ENCODE data around the gene NAA15. TPM values are rescaled to one million over a fixed set of nuclear protein-coding genes. Genes with fewer than 3 reads are reported as not detected.
"Not testable (repeated sequence)": the region's sequence is repeated elsewhere in the genome, so short reads cannot be mapped to it uniquely, and the experiment has no call there.

The NAA15 gene
- total RNA-seq, 1 experiment from 2014 or later, result 98.9 TPM

DNA sequence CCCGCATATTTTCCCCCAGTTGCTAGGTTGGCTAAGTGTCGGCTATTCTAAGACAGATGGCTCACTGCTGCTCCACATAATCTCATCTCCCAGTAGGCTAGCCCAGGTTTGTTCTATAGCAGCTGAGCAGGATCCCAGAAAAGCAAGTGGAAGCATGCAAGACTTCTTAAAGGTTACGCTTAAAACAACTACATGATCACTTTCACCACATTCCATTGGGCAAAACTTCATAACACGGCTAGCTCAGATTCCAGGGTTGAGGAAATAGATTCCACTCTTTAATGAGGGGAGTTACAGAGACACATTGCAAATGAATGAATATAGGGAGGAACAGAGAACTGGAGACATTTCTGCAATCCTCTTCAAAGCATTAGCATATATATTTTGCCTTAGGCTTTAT lies 139.7 kb downstream of the NAA15 start (continued):
- TF ChIP-seq, protein P1, sequence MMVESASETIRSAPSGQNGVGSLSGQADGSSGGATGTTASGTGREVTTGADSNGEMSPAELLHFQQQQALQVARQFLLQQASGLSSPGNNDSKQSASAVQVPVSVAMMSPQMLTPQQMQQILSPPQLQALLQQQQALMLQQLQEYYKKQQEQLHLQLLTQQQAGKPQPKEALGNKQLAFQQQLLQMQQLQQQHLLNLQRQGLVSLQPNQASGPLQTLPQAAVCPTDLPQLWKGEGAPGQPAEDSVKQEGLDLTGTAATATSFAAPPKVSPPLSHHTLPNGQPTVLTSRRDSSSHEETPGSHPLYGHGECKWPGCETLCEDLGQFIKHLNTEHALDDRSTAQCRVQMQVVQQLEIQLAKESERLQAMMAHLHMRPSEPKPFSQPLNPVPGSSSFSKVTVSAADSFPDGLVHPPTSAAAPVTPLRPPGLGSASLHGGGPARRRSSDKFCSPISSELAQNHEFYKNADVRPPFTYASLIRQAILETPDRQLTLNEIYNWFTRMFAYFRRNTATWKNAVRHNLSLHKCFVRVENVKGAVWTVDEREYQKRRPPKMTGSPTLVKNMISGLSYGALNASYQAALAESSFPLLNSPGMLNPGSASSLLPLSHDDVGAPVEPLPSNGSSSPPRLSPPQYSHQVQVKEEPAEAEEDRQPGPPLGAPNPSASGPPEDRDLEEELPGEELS (CRISPR knock-in tag; IDR thresholded peaks at IDR 0.05), result no peak
- TF ChIP-seq IRF2 (CRISPR knock-in tag; IDR thresholded peaks at IDR 0.05; ENCODE audit: borderline replicate concordance, low read depth), result no peak
- TF ChIP-seq ZNF138 (CRISPR knock-in tag; conservative IDR thresholded peaks at IDR 0.05), result no peak
- TF ChIP-seq, protein P2, sequence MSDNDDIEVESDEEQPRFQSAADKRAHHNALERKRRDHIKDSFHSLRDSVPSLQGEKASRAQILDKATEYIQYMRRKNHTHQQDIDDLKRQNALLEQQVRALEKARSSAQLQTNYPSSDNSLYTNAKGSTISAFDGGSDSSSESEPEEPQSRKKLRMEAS (CRISPR knock-in tag; IDR thresholded peaks at IDR 0.05), result no peak

DNA sequence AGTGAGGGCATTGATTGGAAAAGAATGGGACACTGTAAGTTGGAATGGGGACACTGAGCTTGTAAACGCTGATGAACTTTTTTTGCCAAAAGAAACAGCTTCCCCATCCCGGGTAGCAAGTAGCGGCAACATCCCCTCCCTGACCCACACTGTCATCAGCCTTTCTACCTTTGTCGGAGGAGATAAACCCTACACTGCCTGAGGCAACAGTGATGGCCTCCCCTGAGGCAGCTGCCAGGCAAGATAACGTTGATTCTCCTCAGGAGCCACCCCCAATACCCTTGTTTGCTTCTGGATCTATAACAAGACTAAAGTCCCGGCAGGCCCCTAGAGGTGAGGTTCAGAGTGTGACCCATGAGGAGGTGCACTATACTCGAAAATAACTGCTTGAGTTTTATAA lies 142.4 kb downstream of the NAA15 start:
- CTCF ChIA-PET, result interaction anchor here (1.5 kb wide), 1 partner anchor 66 kb away, joined by 3 read pairs; no protein-coding TSS in a partner anchor
- no peak for TF ChIP-seq GTF2I (CRISPR knock-in tag; conservative IDR thresholded peaks at IDR 0.05)
- no peak overlapping the region for H3K4me3 Mint-ChIP-seq

DNA sequence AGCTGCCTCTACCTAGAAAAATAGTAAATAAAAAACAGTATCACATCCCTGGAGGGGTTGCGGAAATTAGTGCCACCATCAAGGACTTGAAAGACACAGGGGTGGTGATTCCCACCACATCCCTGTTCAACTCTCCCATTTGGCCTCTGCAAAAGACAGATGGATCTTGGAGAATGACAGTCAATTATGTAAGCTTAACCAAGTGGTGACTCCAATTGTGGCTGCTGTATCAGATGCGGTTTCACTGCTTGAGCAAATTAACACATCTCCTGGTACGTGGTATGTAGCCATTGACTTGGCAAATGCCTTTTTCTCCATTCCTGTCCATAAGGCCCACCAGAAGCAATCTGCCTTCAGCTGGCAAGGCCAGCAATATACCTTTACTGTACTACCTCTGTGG lies 143.6 kb downstream of the NAA15 start:
- POLR2A ChIA-PET, result interaction anchor here (0.9 kb wide), 1 partner anchor 8 kb away, joined by 3 read pairs; no protein-coding TSS in a partner anchor
- H3K4me3 Mint-ChIP-seq; H3K4me1 Mint-ChIP-seq; ATAC-seq; H3K27ac Mint-ChIP-seq; DNase-seq (ENCODE audit: low spot score); H3K27me3 Mint-ChIP-seq (ENCODE audit: low read depth): not testable (repeated sequence)
- CTCF ChIA-PET, result interaction anchor here (1.5 kb wide), 1 partner anchor 64 kb away, joined by 3 read pairs; no protein-coding TSS in a partner anchor
- Mint-ChIP-seq H3K36me3 (peaks cover 10% of the 10 kb centered on the region), H3K9me3 (peaks cover 16% of the 10 kb centered on the region)

More for the DNA sequence above, 142.4 kb downstream of the NAA15 start:
- POLR2A ChIA-PET, result interaction anchor here (0.6 kb wide), 1 partner anchor 526 kb away, joined by 3 read pairs; no protein-coding TSS in a partner anchor
- DNase-seq (ENCODE audit: low spot score) (no peak), ATAC-seq (no peak)
- no peaks in the 10 kb centered on the region; the same call in 1 of the 2 replicates for H3K27me3 Mint-ChIP-seq (ENCODE audit: low read depth)
- H3K4me1 Mint-ChIP-seq, result no peaks in the 10 kb centered on the region
- no peak overlapping the region for H3K27ac Mint-ChIP-seq
- H3K9me3 Mint-ChIP-seq, result peaks cover 14% of the 10 kb centered on the region
- H3K36me3 Mint-ChIP-seq, result peaks cover 14% of the 10 kb centered on the region

DNA sequence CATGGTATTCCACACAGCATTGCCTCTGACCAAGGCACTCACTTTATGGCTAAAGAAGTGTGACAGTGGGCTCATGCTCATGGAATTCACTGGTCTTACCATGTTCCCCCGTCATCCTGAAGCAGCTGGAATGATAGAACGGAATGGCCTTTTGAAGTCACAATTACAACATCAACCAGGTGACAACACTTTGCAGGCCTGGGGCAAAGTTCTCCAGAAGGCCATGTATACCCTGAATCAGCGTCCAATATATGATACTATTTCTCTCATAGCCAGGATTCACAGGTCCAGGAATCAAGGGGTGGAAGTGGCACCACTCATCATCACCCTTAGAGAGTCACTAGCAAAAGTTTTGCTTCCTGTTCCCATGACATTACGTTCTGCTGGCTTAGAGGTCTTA lies 145.8 kb downstream of the NAA15 start:
- POLR2A ChIA-PET; H3K27me3 Mint-ChIP-seq (ENCODE audit: low read depth); H3K4me1 Mint-ChIP-seq; H3K27ac Mint-ChIP-seq; H3K4me3 Mint-ChIP-seq; CTCF ChIA-PET; H3K36me3 Mint-ChIP-seq; DNase-seq (ENCODE audit: low spot score); ATAC-seq: not testable (repeated sequence)
- peaks cover 13% of the 10 kb centered on the region for H3K9me3 Mint-ChIP-seq

DNA sequence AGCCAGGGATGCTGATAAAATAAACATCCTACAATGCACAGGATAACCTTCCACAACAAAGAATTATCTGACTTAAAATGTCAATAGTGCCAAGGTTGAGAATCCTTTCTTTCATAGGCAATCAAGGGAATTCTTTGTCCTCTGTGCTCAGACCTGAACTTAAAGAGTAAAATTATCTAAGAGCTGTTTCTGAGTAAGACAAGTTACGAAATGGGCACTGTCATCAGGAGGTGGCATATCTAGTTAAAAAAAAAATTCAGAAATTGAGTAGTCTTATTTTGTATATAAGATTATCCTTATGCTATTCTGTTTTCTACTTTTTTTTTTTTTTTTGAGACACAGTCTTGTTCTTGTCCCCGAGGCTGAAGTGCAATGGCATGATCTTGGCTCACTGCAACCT lies 149.3 kb downstream of the NAA15 start:
- CTCF ChIA-PET, result interaction anchor here (0.6 kb wide), 1 partner anchor 33 kb away, joined by 3 read pairs; no protein-coding TSS in a partner anchor
- Mint-ChIP-seq H3K4me1 (peaks cover 27% of the 10 kb centered on the region), H3K9me3 (peaks cover 13% of the 10 kb centered on the region), H3K27me3 (ENCODE audit: low read depth) (no peaks in the 10 kb centered on the region; the same call in 1 of the 2 replicates), H3K27ac (no peak overlapping the region), H3K4me3 (no peak overlapping the region), H3K36me3 (peaks cover 6% of the 10 kb centered on the region; the same call in 1 of the 2 replicates)
- POLR2A ChIA-PET, result no interaction called here
- DNase-seq (ENCODE audit: low spot score), result no peak
- ATAC-seq, result no peak
- TF ChIP-seq EMX1 (CRISPR knock-in tag; IDR thresholded peaks at IDR 0.05) (no peak), NFE2L1 (CRISPR knock-in tag; IDR thresholded peaks at IDR 0.05) (no peak), FOXP1 (CRISPR knock-in tag; IDR thresholded peaks at IDR 0.05; ENCODE audit: borderline replicate concordance) (no peak), ZNF396 (CRISPR knock-in tag; IDR thresholded peaks at IDR 0.05; ENCODE audit: borderline replicate concordance) (no peak), CBFB (CRISPR knock-in tag; IDR thresholded peaks at IDR 0.05; ENCODE audit: low read depth) (no peak), RELA (CRISPR knock-in tag; IDR thresholded peaks at IDR 0.05; ENCODE audit: borderline replicate concordance) (no peak), IRF2 (CRISPR knock-in tag; IDR thresholded peaks at IDR 0.05; ENCODE audit: borderline replicate concordance, low read depth) (no peak), ETV6 (CRISPR knock-in tag; IDR thresholded peaks at IDR 0.05) (no peak), ELF4 (CRISPR knock-in tag; IDR thresholded peaks at IDR 0.05; ENCODE audit: low read depth) (no peak)
- TF ChIP-seq, protein P3, sequence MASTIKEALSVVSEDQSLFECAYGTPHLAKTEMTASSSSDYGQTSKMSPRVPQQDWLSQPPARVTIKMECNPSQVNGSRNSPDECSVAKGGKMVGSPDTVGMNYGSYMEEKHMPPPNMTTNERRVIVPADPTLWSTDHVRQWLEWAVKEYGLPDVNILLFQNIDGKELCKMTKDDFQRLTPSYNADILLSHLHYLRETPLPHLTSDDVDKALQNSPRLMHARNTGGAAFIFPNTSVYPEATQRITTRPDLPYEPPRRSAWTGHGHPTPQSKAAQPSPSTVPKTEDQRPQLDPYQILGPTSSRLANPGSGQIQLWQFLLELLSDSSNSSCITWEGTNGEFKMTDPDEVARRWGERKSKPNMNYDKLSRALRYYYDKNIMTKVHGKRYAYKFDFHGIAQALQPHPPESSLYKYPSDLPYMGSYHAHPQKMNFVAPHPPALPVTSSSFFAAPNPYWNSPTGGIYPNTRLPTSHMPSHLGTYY (CRISPR knock-in tag; IDR thresholded peaks at IDR 0.05), result no peak
- TF ChIP-seq, protein P4, sequence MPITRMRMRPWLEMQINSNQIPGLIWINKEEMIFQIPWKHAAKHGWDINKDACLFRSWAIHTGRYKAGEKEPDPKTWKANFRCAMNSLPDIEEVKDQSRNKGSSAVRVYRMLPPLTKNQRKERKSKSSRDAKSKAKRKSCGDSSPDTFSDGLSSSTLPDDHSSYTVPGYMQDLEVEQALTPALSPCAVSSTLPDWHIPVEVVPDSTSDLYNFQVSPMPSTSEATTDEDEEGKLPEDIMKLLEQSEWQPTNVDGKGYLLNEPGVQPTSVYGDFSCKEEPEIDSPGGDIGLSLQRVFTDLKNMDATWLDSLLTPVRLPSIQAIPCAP (CRISPR knock-in tag; IDR thresholded peaks at IDR 0.05), result no peak
- TF ChIP-seq, protein P5, sequence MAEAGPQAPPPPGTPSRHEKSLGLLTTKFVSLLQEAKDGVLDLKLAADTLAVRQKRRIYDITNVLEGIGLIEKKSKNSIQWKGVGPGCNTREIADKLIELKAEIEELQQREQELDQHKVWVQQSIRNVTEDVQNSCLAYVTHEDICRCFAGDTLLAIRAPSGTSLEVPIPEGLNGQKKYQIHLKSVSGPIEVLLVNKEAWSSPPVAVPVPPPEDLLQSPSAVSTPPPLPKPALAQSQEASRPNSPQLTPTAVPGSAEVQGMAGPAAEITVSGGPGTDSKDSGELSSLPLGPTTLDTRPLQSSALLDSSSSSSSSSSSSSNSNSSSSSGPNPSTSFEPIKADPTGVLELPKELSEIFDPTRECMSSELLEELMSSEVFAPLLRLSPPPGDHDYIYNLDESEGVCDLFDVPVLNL (CRISPR knock-in tag; IDR thresholded peaks at IDR 0.05; ENCODE audit: borderline replicate concordance, low read depth), result no peak
- TF ChIP-seq, protein P6, sequence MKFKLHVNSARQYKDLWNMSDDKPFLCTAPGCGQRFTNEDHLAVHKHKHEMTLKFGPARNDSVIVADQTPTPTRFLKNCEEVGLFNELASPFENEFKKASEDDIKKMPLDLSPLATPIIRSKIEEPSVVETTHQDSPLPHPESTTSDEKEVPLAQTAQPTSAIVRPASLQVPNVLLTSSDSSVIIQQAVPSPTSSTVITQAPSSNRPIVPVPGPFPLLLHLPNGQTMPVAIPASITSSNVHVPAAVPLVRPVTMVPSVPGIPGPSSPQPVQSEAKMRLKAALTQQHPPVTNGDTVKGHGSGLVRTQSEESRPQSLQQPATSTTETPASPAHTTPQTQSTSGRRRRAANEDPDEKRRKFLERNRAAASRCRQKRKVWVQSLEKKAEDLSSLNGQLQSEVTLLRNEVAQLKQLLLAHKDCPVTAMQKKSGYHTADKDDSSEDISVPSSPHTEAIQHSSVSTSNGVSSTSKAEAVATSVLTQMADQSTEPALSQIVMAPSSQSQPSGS (CRISPR knock-in tag; IDR thresholded peaks at IDR 0.05; ENCODE audit: borderline replicate concordance, low read depth), result no peak
